ENCODE results near the gene GALNT2. TPM values are rescaled to one million over a fixed set of nuclear protein-coding genes. Genes with fewer than 3 reads are reported as not detected.

Gene GALNT2
- total and polyA plus RNA-seq, 2 of the 13 experiments (the other 11 are each of a cell fraction or from before 2014, with no cell fraction given): 39.3 to 39.6 TPM

- TF ChIP-seq ZHX2 (IDR thresholded peaks at IDR 0.05; ENCODE audit: low read depth): no peak
- no peak for TF ChIP-seq ZHX2 (CRISPR knock-in tag; IDR thresholded peaks at IDR 0.05; ENCODE audit: borderline replicate concordance)
- no peak for TF ChIP-seq KAT8 (CRISPR knock-in tag; IDR thresholded peaks at IDR 0.05)
- TF ChIP-seq ZNF747 (CRISPR knock-in tag; IDR thresholded peaks at IDR 0.05; ENCODE audit: borderline replicate concordance): no peak
- 0 out of 2 replicates have a peak, but pooled peaks have one; percentile 27 for TF ChIP-seq ZNF772 (CRISPR knock-in tag; IDR thresholded peaks at IDR 0.05)
- TF ChIP-seq ZNF777 (CRISPR knock-in tag; IDR thresholded peaks at IDR 0.05): no peak
- TF ChIP-seq JUN (CRISPR knock-in tag; IDR thresholded peaks at IDR 0.05): no peak
- TF ChIP-seq ZMAT3 (CRISPR knock-in tag; conservative IDR thresholded peaks at IDR 0.05): no peak
- TF ChIP-seq ZNF530 (CRISPR knock-in tag; IDR thresholded peaks at IDR 0.05; ENCODE audit: low read depth): no peak
- 0 out of 2 replicates have a peak, but pooled peaks have one; percentile 28 for TF ChIP-seq HNRNPL (IDR thresholded peaks at IDR 0.05; ENCODE audit: low read depth, low read length)
- no peak for TF ChIP-seq ZBTB21 (CRISPR knock-in tag; IDR thresholded peaks at IDR 0.05)
- no peak; the same call in 1 of the 2 replicates for TF ChIP-seq KDM2A (CRISPR knock-in tag; IDR thresholded peaks at IDR 0.05; ENCODE audit: borderline replicate concordance, low read depth)
- 0 out of 2 replicates have a peak, but pooled peaks have one; percentile 16 for TF ChIP-seq STAG1 (CRISPR knock-in tag; IDR thresholded peaks at IDR 0.05)
- TF ChIP-seq POLR2G (IDR thresholded peaks at IDR 0.05; ENCODE audit: low read depth, low read length): no peak
- no peak for TF ChIP-seq MXI1 (IDR thresholded peaks at IDR 0.05; ENCODE audit: borderline replicate concordance, low read depth, low read length)
- TF ChIP-seq PRDM15 (CRISPR knock-in tag; IDR thresholded peaks at IDR 0.05): 0 out of 2 replicates have a peak, but pooled peaks have one; percentile 44
- no peak for TF ChIP-seq FLYWCH1 (CRISPR knock-in tag; IDR thresholded peaks at IDR 0.05)
- TF ChIP-seq MTA1 (CRISPR knock-in tag; IDR thresholded peaks at IDR 0.05; ENCODE audit: borderline replicate concordance): no peak
- TF ChIP-seq HDAC2 (CRISPR knock-in tag; IDR thresholded peaks at IDR 0.05): no peak
- no peak for TF ChIP-seq ADNP (CRISPR knock-in tag; IDR thresholded peaks at IDR 0.05)
- peak; percentile 31 for TF ChIP-seq YY1 (IDR thresholded peaks at IDR 0.05; ENCODE audit: insufficient read depth, insufficient replicate concordance, low read depth, low read length)
Observed at GRCh38 chr1:230067871-230068620, 1.0 kb downstream of the GALNT2 start (continued).

Data from HepG2 (cell line).